HEK293 (cell line): ENCODE results near the gene FBXL13.
"Not testable (repeated sequence)": the region's sequence is repeated elsewhere in the genome, so short reads cannot be mapped to it uniquely, and the experiment has no call there.

Source experiments
- SP7 ChIP-seq: fragments of 450-650 bp; formaldehyde crosslinking; IDR thresholded peaks from 2 replicates; pipeline ENCODE4 v1.5.1; 2016; ENCODE audit warnings: missing biosample characterization, missing genetic modification characterization
- ZBTB1 ChIP-seq: fragments of 450-650 bp; formaldehyde crosslinking; IDR thresholded peaks from 2 replicates; pipeline ENCODE4 v1.5.1; 2016; ENCODE audit warnings: missing biosample characterization, missing genetic modification characterization
- ZNF2 ChIP-seq: fragments of 450-650 bp; formaldehyde crosslinking; IDR thresholded peaks from 2 replicates; pipeline ENCODE4 v1.5.1; 2016; ENCODE audit warnings: missing biosample characterization, missing genetic modification characterization
- ZNF549 ChIP-seq: fragments of 450-650 bp; IDR thresholded peaks from 2 replicates; pipeline ENCODE4 v1.5.1; 2018; ENCODE audit warnings: missing biosample characterization, missing genetic modification characterization, mild to moderate bottlenecking, inconsistent platforms, moderate library complexity
- ZNF555 ChIP-seq: fragments of 450-650 bp; formaldehyde crosslinking; conservative IDR thresholded peaks from 2 replicates; pipeline ENCODE4 v1.5.1; 2017; ENCODE audit warnings: missing biosample characterization, mild to moderate bottlenecking, missing genetic modification characterization, inconsistent platforms
- ZNF596 ChIP-seq: fragments of 450-650 bp; IDR thresholded peaks from 2 replicates; pipeline ENCODE4 v1.5.0; 2018; ENCODE audit warnings: missing biosample characterization, mild to moderate bottlenecking, missing genetic modification characterization, moderate library complexity
- ZNF623 ChIP-seq: fragments of 450-650 bp; formaldehyde crosslinking; IDR thresholded peaks from 2 replicates; pipeline ENCODE4 v1.5.1; 2016; ENCODE audit warnings: missing biosample characterization, missing genetic modification characterization
- ZNF660 ChIP-seq: fragments of 450-650 bp; IDR thresholded peaks from 2 replicates; pipeline ENCODE4 v1.5.1; 2018; ENCODE audit warnings: missing biosample characterization, mild to moderate bottlenecking, missing genetic modification characterization
- ZNF792 ChIP-seq: fragments of 450-650 bp; formaldehyde crosslinking; IDR thresholded peaks from 2 replicates; pipeline ENCODE4 v1.5.1; 2016; ENCODE audit warnings: missing biosample characterization, missing genetic modification characterization
- ZXDB ChIP-seq: fragments of 450-650 bp; formaldehyde crosslinking; IDR thresholded peaks from 2 replicates; pipeline ENCODE4 v1.5.1; 2016; ENCODE audit warnings: missing biosample characterization, missing genetic modification characterization
- TF ChIP-seq, protein P1 (sequence below): fragments of 450-650 bp; formaldehyde crosslinking; optimal IDR thresholded peaks from 2 replicates; pipeline ENCODE3; 2016; ENCODE audit warnings: missing biosample characterization, mild to moderate bottlenecking, missing genetic modification characterization
- TF ChIP-seq, protein P2 (sequence below): fragments of 450-650 bp; formaldehyde crosslinking; IDR thresholded peaks from 2 replicates; pipeline ENCODE4 v1.5.1; 2016; ENCODE audit warnings: missing biosample characterization, missing genetic modification characterization

DNA sequence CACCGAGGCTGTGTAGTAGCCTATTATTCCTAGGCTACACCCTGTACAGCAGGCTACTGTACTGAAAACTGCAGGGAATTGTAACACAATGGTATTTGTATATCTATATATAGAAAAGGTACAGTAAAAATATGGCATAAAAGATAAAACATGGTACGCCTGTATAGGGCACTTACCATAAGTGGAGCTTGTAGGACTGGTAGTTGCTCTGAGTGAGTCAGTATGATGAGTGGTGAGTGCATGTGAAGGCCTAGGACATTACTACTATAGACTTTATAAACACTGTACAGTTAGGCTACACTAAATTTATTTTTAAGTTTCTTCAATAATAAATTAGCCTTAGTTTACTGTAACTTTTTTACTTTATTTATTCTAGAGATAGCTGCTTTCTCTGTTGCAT lies 285.8 kb downstream of the FBXL13 start:
- not testable (repeated sequence) for TF ChIP-seq ZNF2 (tag by site-specific recombination); ZXDB (tag by site-specific recombination); ZNF792 (tag by site-specific recombination); ZNF549 (tag by site-specific recombination); ZNF623 (tag by site-specific recombination); ZNF555 (tag by site-specific recombination); ZNF660 (tag by site-specific recombination); ZNF596 (tag by site-specific recombination); ZBTB1 (tag by site-specific recombination); SP7
- TF ChIP-seq, protein P1, sequence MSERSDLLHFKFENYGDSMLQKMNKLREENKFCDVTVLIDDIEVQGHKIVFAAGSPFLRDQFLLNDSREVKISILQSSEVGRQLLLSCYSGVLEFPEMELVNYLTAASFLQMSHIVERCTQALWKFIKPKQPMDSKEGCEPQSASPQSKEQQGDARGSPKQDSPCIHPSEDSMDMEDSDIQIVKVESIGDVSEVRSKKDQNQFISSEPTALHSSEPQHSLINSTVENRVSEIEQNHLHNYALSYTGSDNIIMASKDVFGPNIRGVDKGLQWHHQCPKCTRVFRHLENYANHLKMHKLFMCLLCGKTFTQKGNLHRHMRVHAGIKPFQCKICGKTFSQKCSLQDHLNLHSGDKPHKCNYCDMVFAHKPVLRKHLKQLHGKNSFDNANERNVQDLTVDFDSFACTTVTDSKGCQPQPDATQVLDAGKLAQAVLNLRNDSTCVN (tag by site-specific recombination), result not testable (repeated sequence)
- TF ChIP-seq, protein P2, sequence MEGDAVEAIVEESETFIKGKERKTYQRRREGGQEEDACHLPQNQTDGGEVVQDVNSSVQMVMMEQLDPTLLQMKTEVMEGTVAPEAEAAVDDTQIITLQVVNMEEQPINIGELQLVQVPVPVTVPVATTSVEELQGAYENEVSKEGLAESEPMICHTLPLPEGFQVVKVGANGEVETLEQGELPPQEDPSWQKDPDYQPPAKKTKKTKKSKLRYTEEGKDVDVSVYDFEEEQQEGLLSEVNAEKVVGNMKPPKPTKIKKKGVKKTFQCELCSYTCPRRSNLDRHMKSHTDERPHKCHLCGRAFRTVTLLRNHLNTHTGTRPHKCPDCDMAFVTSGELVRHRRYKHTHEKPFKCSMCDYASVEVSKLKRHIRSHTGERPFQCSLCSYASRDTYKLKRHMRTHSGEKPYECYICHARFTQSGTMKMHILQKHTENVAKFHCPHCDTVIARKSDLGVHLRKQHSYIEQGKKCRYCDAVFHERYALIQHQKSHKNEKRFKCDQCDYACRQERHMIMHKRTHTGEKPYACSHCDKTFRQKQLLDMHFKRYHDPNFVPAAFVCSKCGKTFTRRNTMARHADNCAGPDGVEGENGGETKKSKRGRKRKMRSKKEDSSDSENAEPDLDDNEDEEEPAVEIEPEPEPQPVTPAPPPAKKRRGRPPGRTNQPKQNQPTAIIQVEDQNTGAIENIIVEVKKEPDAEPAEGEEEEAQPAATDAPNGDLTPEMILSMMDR (tag by site-specific recombination), result not testable (repeated sequence)
